ENCODE results near the gene LFNG.

LFNG gene

DNA sequence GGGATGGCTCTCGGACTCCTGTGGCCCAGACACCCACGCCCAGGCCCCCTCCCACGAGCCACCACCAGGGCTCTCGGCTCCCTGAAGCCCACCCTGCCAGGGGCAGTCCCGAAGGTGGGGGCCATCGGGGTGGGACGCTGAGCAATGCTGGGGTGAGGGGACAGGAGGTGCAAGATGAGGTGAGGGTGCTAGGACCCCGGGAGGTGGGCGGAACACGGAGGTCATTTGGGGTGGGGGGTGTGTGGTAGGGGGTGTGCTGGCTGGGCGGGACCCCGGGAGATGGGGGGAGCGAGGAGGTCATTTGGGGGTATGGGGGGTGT, 17.0 kb upstream of the LFNG start:
- TF ChIP-seq, protein P1, sequence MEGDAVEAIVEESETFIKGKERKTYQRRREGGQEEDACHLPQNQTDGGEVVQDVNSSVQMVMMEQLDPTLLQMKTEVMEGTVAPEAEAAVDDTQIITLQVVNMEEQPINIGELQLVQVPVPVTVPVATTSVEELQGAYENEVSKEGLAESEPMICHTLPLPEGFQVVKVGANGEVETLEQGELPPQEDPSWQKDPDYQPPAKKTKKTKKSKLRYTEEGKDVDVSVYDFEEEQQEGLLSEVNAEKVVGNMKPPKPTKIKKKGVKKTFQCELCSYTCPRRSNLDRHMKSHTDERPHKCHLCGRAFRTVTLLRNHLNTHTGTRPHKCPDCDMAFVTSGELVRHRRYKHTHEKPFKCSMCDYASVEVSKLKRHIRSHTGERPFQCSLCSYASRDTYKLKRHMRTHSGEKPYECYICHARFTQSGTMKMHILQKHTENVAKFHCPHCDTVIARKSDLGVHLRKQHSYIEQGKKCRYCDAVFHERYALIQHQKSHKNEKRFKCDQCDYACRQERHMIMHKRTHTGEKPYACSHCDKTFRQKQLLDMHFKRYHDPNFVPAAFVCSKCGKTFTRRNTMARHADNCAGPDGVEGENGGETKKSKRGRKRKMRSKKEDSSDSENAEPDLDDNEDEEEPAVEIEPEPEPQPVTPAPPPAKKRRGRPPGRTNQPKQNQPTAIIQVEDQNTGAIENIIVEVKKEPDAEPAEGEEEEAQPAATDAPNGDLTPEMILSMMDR (IDR thresholded peaks at IDR 0.05; ENCODE audit: low read depth, low read length, missing control alignments), result no peak
- no peak overlapping the region for H3K4me3 ChIP-seq (replicated peaks; ENCODE audit: low read depth, low read length)

DNA sequence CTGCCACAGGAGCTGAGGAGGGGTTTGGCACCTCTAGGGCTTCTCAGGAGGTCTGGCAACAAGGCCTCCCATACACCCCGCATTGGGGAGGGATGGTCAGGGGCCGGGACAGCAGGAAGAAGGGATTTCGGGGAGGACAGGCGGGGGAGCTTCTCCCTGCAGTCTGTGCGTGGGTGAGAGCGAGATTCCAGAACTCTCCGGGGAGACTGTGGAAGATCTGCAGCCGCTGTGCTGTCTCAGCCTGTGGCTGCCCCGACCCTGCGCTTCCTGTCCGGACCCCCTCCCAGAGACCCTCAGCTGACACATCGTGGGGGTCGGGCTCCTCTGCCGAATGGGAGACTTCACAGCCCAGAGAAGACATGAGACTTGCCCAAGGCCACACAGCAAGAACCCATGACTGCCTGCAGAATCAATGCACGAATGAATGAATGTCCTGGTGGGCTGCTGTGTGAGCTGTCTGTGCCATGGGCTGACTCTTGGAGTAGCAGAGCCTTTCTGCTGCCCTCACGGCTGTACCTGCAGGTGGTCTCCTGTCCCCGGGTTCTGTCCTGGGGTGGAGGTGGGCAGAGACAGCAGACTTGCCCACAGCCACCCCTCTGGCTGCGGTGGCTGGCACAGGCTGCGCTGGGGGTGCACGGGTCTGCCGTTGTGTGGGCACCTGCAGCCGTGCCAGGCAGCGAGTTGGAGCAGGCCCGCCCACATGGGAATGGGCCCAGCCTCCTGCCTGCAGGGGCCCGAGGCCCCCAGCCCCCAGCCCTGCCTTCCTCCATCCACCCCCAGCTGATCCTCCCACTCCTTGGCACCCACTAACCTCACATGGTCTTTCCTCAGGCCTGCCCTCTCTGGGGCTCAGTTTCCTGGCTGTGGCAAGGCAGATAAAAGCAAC, 16.3 kb upstream of the LFNG start:
- TF ChIP-seq, protein P1 (IDR thresholded peaks at IDR 0.05; ENCODE audit: low read depth, low read length, missing control alignments), result no peak
- no peak for DNase-seq (ENCODE audit: extremely low read depth, low read depth)
- no peak overlapping the region for H3K4me3 ChIP-seq (replicated peaks; ENCODE audit: low read depth, low read length)

More for the DNA sequence above, 17.0 kb upstream of the LFNG start:
- no peak for DNase-seq (ENCODE audit: extremely low read depth, low read depth)

DNA sequence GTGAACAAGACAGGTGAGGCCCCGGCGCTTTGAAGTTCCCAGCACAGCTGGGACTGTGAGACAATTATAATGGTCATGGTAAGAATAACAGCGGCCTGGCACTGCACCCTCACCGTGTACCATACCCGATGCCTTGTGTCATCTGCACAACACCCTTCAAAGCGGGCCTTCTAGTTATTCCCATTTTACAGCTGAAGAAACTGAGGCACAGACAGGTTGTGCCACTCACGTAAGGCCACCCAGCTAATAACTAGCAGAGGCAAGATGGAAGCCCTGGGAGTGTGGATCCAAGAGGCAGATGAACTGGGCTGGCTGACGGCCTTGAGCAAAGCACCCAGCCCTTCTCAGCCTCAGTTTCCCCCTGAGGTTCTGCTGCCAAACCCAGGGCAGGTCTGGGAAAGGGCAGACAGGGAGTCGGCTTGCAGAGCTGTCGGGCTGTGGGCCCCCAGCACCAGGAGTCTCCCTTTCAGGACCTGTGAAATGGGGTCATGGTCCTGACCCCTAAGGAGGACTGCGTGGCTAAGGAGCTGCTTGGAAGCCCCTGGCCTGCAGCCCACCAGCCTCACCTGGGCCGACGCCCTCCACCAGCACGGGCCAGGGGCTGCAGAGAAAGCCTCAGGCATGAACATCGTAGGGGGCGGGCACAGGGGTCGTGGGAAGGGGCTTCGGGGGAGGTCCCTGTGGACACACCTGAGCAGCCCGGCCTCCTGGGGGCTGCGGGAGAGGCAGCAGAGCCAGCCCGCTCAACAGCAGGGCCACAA, 15.3 kb upstream of the LFNG start:
- TF ChIP-seq, protein P1 (IDR thresholded peaks at IDR 0.05; ENCODE audit: low read depth, low read length, missing control alignments), result no peak
- H3K4me3 ChIP-seq (replicated peaks; ENCODE audit: low read depth, low read length), result no peak overlapping the region
- no peak for DNase-seq (ENCODE audit: extremely low read depth, low read depth)

DNA sequence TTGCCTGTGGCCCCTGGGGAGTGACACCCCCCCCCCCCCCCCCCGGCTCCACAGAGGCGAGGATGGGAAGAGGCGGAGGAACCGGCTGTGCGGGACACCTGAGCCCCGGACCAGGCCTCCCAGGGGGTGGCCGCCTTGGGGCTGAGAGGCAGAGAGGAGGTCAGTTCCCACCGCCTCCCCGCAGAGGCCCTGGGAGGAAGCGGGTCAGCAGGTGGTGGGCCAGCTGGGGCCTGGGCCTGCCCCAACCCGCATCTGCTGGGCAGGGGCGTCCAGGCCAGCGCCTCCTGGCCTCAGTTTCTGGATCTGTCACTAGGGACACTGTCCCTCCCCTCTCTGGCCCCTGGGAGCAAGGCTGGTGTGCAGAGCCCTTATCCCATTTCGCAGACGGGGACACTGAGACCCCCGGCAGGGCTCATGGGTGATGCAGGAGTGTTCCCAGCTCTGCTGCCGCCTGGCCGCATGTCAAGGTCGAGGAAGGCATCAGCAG, 14.6 kb upstream of the LFNG start:
- TF ChIP-seq, protein P1 (IDR thresholded peaks at IDR 0.05; ENCODE audit: low read depth, low read length, missing control alignments), result no peak
- H3K4me3 ChIP-seq (replicated peaks; ENCODE audit: low read depth, low read length), result no peak overlapping the region
- no peak for DNase-seq (ENCODE audit: extremely low read depth, low read depth)

DNA sequence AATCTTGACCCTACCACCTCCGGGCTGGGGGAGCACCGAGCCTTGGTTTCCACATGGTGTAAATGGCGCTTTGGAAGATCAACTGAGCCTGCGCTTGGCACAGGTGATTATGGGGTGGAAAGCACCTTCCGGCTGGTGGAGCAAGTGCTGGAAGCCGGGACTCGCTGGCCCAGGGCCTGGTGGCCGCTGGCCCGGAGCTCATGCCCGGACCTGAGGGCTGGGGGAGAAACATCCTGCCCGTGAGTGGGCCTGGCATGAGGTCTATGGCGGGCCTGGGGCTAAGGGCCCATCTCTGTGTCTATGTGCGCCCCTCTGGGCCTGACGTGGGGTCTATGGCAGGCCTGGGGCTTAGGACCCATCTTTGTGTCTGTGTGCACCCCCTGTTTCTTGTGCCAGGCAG, 14.2 kb upstream of the LFNG start:
- TF ChIP-seq, protein P1 (IDR thresholded peaks at IDR 0.05; ENCODE audit: low read depth, low read length, missing control alignments), result no peak
- DNase-seq (ENCODE audit: extremely low read depth, low read depth), result no peak
- H3K4me3 ChIP-seq (replicated peaks; ENCODE audit: low read depth, low read length), result no peak overlapping the region

DNA sequence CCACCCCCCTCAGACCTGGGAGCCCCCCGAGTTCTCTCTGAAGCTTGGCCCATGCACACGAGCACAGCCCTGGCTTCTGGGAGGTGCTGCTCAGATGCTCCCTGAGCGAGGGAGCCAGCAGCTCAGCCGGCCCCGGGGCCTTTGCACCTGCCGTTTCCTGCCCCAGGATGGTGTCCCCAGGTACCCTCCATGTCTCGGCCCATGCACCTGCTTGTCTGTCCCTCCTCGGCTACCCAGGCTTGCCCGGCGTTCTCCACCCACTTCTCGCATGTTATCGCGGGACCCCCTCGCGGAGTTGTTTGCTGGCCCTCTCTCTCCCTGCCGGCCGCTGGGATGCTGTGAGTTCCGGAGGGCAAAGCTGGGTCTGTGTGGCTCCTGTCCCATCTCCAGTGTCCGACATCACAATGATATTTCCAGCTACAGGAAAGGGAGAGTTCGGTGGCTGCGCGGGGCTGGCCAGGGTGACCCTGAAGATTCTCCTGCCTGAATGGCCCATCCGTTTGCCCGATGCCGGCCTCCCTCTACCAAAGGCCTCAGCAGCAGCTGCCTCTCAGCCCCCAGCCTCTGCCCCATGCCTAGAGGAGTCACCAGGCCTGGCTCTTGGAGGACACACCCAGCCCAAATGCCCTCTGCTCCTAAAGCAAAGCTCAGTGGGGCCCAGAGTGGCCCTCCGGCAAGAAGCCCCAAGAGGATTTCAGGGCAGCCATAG, 12.2 kb upstream of the LFNG start:
- no peak for DNase-seq (ENCODE audit: extremely low read depth, low read depth)
- TF ChIP-seq, protein P1 (IDR thresholded peaks at IDR 0.05; ENCODE audit: low read depth, low read length, missing control alignments), result no peak
- no peak overlapping the region for H3K4me3 ChIP-seq (replicated peaks; ENCODE audit: low read depth, low read length)

Measured in HFF-Myc (cell line).